Activated naive CD4-positive, alpha-beta T cell treated with anti-CD3 and anti-CD28 coated beads, Interleukin-2, amount 50 U/mL, for 24 hours (primary cell): Measurements from ENCODE around the gene SYCE3.

ENCODE experiments used
- H3K27ac Mint-ChIP-seq: one replicate; pipeline ENCODE4 v1.8.0; 2021; ENCODE audit warnings: mild to moderate bottlenecking, mixed read lengths
- H3K27me3 Mint-ChIP-seq: one replicate; pipeline ENCODE4 v1.8.0; 2021; ENCODE audit warnings: mixed read lengths
- H3K36me3 Mint-ChIP-seq: one replicate; pipeline ENCODE4 v1.8.0; 2021; ENCODE audit warnings: mixed read lengths
- H3K4me1 Mint-ChIP-seq: one replicate; pipeline ENCODE4 v1.8.0; 2021; ENCODE audit warnings: mixed read lengths
- H3K4me3 Mint-ChIP-seq: one replicate; pipeline ENCODE4 v1.8.0; 2021; ENCODE audit warnings: mild to moderate bottlenecking, mixed read lengths
- H3K9me3 Mint-ChIP-seq: one replicate; pipeline ENCODE4 v1.8.0; 2021; ENCODE audit warnings: mixed read lengths

Gene SYCE3

DNA sequence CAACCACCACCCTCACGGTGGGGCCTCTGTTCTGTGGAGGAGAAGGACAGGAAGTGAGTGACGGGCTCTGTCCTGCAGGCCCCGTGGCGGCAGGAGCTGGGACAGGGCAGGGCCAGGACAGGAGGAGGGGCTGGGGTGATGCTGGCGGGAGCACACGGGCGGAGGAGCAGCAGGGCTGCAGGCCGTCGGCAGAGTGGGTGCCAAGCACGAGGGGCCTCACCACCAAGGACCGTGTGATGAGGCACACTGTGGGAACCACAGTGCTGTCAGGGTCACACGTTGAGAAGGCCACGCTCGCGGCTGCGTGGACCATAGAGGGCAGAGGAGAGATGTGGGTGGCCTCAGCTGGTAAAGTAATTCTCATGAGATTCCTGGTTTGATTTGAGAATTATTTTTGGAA, 45.8 kb downstream of the SYCE3 start:
- Mint-ChIP-seq H3K27ac (no peak overlapping the region), H3K9me3 (no peaks in the 10 kb centered on the region), H3K27me3 (no peaks in the 10 kb centered on the region), H3K36me3 (no peaks in the 10 kb centered on the region), H3K4me3 (no peak overlapping the region), H3K4me1 (peaks cover 23% of the 10 kb centered on the region)

DNA sequence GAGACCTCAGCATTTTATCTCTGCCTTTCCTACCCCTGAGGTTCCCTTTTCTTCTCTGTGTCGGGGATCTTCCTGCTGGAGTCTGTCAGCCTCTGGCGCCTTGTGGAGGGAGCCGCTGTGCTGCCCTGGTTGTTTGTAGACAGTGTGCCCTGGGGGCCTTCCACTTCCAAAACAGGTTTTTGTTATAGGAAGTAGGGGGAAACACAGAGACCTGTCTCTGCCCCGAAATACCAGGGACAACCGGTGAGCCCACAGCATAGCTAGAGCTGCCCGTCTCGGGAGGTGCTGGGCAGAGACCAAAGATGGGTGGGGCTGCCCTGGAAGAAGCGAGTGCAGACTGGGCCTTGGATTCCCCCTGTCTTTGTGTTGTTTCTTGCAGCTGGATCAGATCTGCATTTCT, 46.7 kb downstream of the SYCE3 start:
- peaks cover 23% of the 10 kb centered on the region for H3K4me1 Mint-ChIP-seq
- H3K27ac Mint-ChIP-seq: no peak overlapping the region
- H3K27me3 Mint-ChIP-seq: no peaks in the 10 kb centered on the region
- H3K9me3 Mint-ChIP-seq: no peaks in the 10 kb centered on the region
- H3K4me3 Mint-ChIP-seq: no peak overlapping the region
- no peaks in the 10 kb centered on the region for H3K36me3 Mint-ChIP-seq

DNA sequence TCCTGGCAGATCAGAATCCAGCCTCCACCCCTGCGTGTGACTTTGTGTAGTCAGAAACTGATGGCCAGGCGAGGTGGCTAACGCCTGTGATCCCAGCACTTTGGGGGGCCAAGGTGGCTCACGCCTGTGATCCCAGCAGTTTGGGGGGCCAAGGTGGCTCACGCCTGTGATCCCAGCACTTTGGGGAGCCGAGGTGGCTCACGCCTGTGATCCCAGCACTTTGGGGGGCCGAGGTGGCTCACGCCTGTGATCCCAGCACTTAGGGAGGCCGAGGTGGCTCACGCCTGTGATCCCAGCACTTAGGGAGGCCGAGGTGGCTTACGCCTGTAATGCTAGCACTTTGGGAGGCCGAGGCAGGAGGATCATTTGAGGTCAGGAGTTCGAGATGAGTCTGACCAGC, 49.5 kb downstream of the SYCE3 start:
- Mint-ChIP-seq H3K4me3 (no peak overlapping the region), H3K36me3 (no peaks in the 10 kb centered on the region), H3K9me3 (no peaks in the 10 kb centered on the region), H3K27ac (no peak overlapping the region), H3K27me3 (no peaks in the 10 kb centered on the region), H3K4me1 (peaks cover 36% of the 10 kb centered on the region)

- Mint-ChIP-seq H3K27me3 (no peaks in the 10 kb centered on the region), H3K9me3 (no peaks in the 10 kb centered on the region), H3K27ac (peak overlapping the region; percentile 98), H3K4me1 (peaks cover 20% of the 10 kb centered on the region), H3K36me3 (no peaks in the 10 kb centered on the region), H3K4me3 (peak overlapping the region; percentile 93)
These were observed 53.8 kb downstream of the SYCE3 start for GRCh38 chr22:50508897-50509296.

GRCh38 chr22:50507991-50508884, 54.5 kb downstream of the SYCE3 start, which contains the start of gene NCAPH2:
TSS of gene NCAPH2 (plus strand) at chr22:50508224. CDS start at chr22:50508338, 114 bp downstream.
- no peaks in the 10 kb centered on the region for H3K9me3 Mint-ChIP-seq
- no peaks in the 10 kb centered on the region for H3K36me3 Mint-ChIP-seq
- H3K27ac Mint-ChIP-seq: peak within 1 kb of the TSS; percentile 98
- no peaks in the 10 kb centered on the region for H3K27me3 Mint-ChIP-seq
- H3K4me1 Mint-ChIP-seq: peaks cover 20% of the 10 kb centered on the region
- H3K4me3 Mint-ChIP-seq: peak within 1 kb of the TSS; percentile 95

- peak within 1 kb of the TSS; percentile 95 for H3K4me3 Mint-ChIP-seq
- no peaks in the 10 kb centered on the region for H3K9me3 Mint-ChIP-seq
- peaks cover 17% of the 10 kb centered on the region for H3K4me1 Mint-ChIP-seq
- peak within 1 kb of the TSS; percentile 98 for H3K27ac Mint-ChIP-seq
- H3K36me3 Mint-ChIP-seq: no peaks in the 10 kb centered on the region
- H3K27me3 Mint-ChIP-seq: no peaks in the 10 kb centered on the region
These were observed 55.2 kb downstream of the SYCE3 start, which contains the start of gene LMF2 for GRCh38 chr22:50507421-50507990. TSS of gene LMF2 (minus strand) at chr22:50507702. CDS start at chr22:50507675, 27 bp downstream.

- Mint-ChIP-seq H3K4me1 (peaks cover 13% of the 10 kb centered on the region), H3K27me3 (no peaks in the 10 kb centered on the region), H3K36me3 (no peaks in the 10 kb centered on the region), H3K4me3 (peak overlapping the region; percentile 95), H3K27ac (peak overlapping the region; percentile 80), H3K9me3 (no peaks in the 10 kb centered on the region)
These were observed 55.9 kb downstream of the SYCE3 start for GRCh38 chr22:50506611-50507420.

GRCh38 chr22:50505776-50506610, 56.7 kb downstream of the SYCE3 start:
- Mint-ChIP-seq H3K27me3 (no peaks in the 10 kb centered on the region), H3K27ac (peak overlapping the region; percentile 59), H3K4me1 (peaks cover 13% of the 10 kb centered on the region), H3K36me3 (no peaks in the 10 kb centered on the region), H3K9me3 (no peaks in the 10 kb centered on the region), H3K4me3 (peak overlapping the region; percentile 95)

GRCh38 chr22:50505276-50505775, 57.4 kb downstream of the SYCE3 start:
- Mint-ChIP-seq H3K27ac (no peak overlapping the region), H3K36me3 (no peaks in the 10 kb centered on the region), H3K4me1 (peaks cover 13% of the 10 kb centered on the region), H3K9me3 (no peaks in the 10 kb centered on the region), H3K27me3 (no peaks in the 10 kb centered on the region), H3K4me3 (no peak overlapping the region)

DNA sequence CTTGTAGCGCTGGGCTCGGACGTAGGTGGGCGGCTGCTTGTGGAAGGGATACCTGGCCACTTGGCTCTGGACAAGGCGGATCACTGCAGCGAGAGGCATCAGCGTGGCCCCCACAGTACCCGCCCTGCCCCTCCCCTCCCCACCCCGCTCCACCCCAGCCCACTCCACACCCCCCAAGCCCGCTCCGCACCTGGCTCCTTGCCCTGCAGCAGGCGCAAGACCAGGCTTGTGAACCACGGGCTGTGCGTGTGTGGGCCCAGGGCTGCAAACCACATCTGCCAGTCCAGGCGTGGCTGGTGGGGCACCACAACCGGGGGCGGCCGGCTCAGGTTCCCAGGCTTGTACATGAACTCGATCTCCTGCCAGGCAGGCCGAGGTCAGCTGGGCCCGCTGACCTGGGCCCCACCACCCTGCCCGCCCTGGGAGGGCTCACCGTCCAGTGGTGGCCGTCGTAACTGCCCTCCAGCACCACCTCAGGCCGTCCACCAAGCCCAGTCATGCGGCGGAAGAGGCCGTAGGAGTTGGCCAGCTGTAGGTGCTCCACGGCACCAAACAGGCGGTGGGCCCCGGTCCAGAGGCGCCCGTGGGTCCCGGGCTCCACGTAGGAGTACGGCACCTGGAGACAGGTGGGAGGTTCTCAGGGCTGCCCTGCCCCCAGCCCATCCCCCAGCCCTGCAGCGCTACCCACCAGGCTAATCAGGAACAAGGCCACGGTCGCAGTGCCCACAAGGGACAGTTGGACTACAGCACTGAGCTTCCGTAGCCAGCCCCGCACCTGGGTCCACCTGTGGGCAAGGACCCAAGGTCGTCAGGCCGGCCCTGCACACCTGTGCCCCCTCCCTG, 58.1 kb downstream of the SYCE3 start:
- H3K36me3 Mint-ChIP-seq: no peaks in the 10 kb centered on the region
- H3K4me1 Mint-ChIP-seq: peaks cover 11% of the 10 kb centered on the region
- no peaks in the 10 kb centered on the region for H3K9me3 Mint-ChIP-seq
- H3K4me3 Mint-ChIP-seq: no peak overlapping the region
- no peak overlapping the region for H3K27ac Mint-ChIP-seq
- H3K27me3 Mint-ChIP-seq: no peaks in the 10 kb centered on the region

GRCh38 chr22:50503475-50504145, 59.1 kb downstream of the SYCE3 start:
- H3K27ac Mint-ChIP-seq: no peak overlapping the region
- H3K9me3 Mint-ChIP-seq: no peaks in the 10 kb centered on the region
- peaks cover 2% of the 10 kb centered on the region for H3K4me1 Mint-ChIP-seq
- no peaks in the 10 kb centered on the region for H3K27me3 Mint-ChIP-seq
- no peaks in the 10 kb centered on the region for H3K36me3 Mint-ChIP-seq
- no peak overlapping the region for H3K4me3 Mint-ChIP-seq

GRCh38 chr22:50502628-50503474, 59.9 kb downstream of the SYCE3 start:
- H3K9me3 Mint-ChIP-seq: no peaks in the 10 kb centered on the region
- H3K27me3 Mint-ChIP-seq: no peaks in the 10 kb centered on the region
- H3K4me1 Mint-ChIP-seq: peaks cover 4% of the 10 kb centered on the region
- H3K4me3 Mint-ChIP-seq: no peak overlapping the region
- H3K27ac Mint-ChIP-seq: no peak overlapping the region
- H3K36me3 Mint-ChIP-seq: no peaks in the 10 kb centered on the region

GRCh38 chr22:50502096-50502495, 60.6 kb downstream of the SYCE3 start:
- Mint-ChIP-seq H3K27me3 (no peaks in the 10 kb centered on the region), H3K9me3 (no peaks in the 10 kb centered on the region), H3K36me3 (no peaks in the 10 kb centered on the region), H3K4me1 (peaks cover 4% of the 10 kb centered on the region), H3K27ac (no peak overlapping the region), H3K4me3 (no peak overlapping the region)
